Heart right ventricle (tissue), 16 donors: Measurements from ENCODE around the gene TMEM63C. TPM values are rescaled to one million over a fixed set of nuclear protein-coding genes. Genes with fewer than 3 reads are reported as not detected.

Source experiments
- ATAC-seq, 8 donors: fragments of 200-7000 bp; cut with Tn5 transposase; one replicate each; pipeline ENCODE4 v1.9.1; 2020; ENCODE audit warnings: mild to moderate bottlenecking in 8 of 8, moderate library complexity in 8 of 8, moderate number of reproducible peaks in 1 of 8
- DNase-seq, 2 donors: peaks; one replicate each; pipeline ENCODE4 v3.0.0-alpha.2; 2020
- H3K27ac ChIP-seq, 10 donors: fragments of 200-600 bp; sonication (generic) in 2 of 10; one replicate each; pipeline versions ENCODE4 v1.5.0 to v1.8.0; 2020 to 2022; ENCODE audit warnings: mild to moderate bottlenecking in 3 of 10
- H3K27me3 ChIP-seq, 7 donors: fragments of 200-600 bp; one replicate each; pipeline ENCODE4 v1.8.0; 2021 to 2022; ENCODE audit warnings: mild to moderate bottlenecking in 2 of 7
- H3K36me3 ChIP-seq, 9 donors: fragments of 200-600 bp; sonication (generic) in 1 of 9; one replicate each; pipeline versions ENCODE4 v1.5.0 to v1.8.0; 2020 to 2022; ENCODE audit warnings: mild to moderate bottlenecking in 2 of 9
- H3K4me1 ChIP-seq, 9 donors: fragments of 200-600 bp; sonication (generic) in 1 of 9; one replicate each; pipeline versions ENCODE4 v1.5.0 to v1.8.0; 2020 to 2022; ENCODE audit warnings: mild to moderate bottlenecking in 4 of 9
- H3K4me3 ChIP-seq, 10 donors: fragments of 200-600 bp; sonication (generic) in 2 of 10; one replicate each; pipeline versions ENCODE4 v1.5.0 to v1.8.0; 2020 to 2022; ENCODE audit warnings: mild to moderate bottlenecking in 7 of 10, moderate library complexity in 2 of 10
- H3K9me3 ChIP-seq, 11 donors: fragments of 200-600 bp in 10 of 11; sonication (generic) in 2 of 11; one replicate each; pipeline versions ENCODE4 v1.5.0 to v1.8.0; 2013 to 2022; ENCODE audit warnings: mild to moderate bottlenecking in 2 of 11, control low read depth in 1 of 11, moderate library complexity in 1 of 11
- WGBS, 2 donors: extraction: QIAGEN DNeasy Blood & Tissue Kit; methylation state at CpG; one replicate each; pipeline ENCODE4 v1.1.7; 2013; ENCODE audit warnings: inconsistent platforms in 1 of 2; 5-methylcytosine and 5-hydroxymethylcytosine counted together
- intact Hi-C, 10 donors: fragments of 100-400 bp; cut with DNase I; formaldehyde crosslinking; loops; one replicate each; pipeline versions ENCODE4 v1.11.1 to v1.14.2; 2022
- microRNA-seq, 2 donors: library from miRNA; unstranded; fragments of <30 nt; microRNA quantifications; one replicate each; pipeline ENCODE4 v1.2.0, GENCODE V29; 2021
- polyA plus RNA-seq, 2 donors: library from polyadenylated mRNA; stranded (reverse); fragments of 200-250 nt; gene quantifications; one replicate each; pipeline ENCODE4 v1.2.3, GENCODE V29; 2013
- total RNA-seq, 10 donors: library from RNA; stranded (reverse); fragmentation: NEBNext Ultra II Directional in 3 of 10; extraction: Animal tissue kit (Norgen Biotek cat#: 25700) in 3 of 10; gene quantifications; one replicate each; pipeline versions ENCODE4 v1.2.1 to v1.2.4, GENCODE V29; 2021 to 2023
- TF ChIP-seq, protein P1 (sequence below), 9 donors: fragments of 200-600 bp; sonication (generic) in 2 of 9; IDR thresholded peaks; one replicate each; pipeline versions ENCODE4 v1.5.0 to v1.8.0; 2021 to 2022; ENCODE audit warnings: antibody characterized with exemption in 9 of 9, mild to moderate bottlenecking in 5 of 9, moderate library complexity in 1 of 9
- donor health status: Arrhythmogenic right ventricular cardiomyopathy.
- donor health status: ischemic (EF 13 %, LVEDD 7.1; RV severe dilation, severe dysfunction).
- donor health status: healthy with polysubstance abuse.
- donor health status: DM: no; HTN: yes; CAD: no.
- donor health status: DM: no; HTN: no; CAD: no.
- donor health status: ischemic (EF 25% LVEDD 6.9; RV normal size, moderate dysfunction).
- donor health status: ischemic (EF 25% LVEDD 5.7; RV mildly dilated, moderate dysfunction).
- donor health status: healthy.
- donor health status: DM: yes; HTN: yes; CAD: no.
- donor health status: Ischemic cardiomyopathy.
- donor health status: ischemic (EF 35%, LVEDD 5.7; RV mildly dilated, moderate dysfunction).
- donor health status: nonischemic (EF 11% LVEDD 7.7; RV severe dilation, severe dysfunction).
- donor health status: DM: yes; HTN: yes; CAD: no.
- donor health status: PGD.
- donor health status: ischemic (EF 29% LVEDD 5.4; RV normal size, mild dysfunction).
- donor health status: nonischemic (EF 23%, LVEDD 6.1; RV moderate dilation, normal function).

TMEM63C gene
- total and polyA plus RNA-seq, 12 donors, result under 0.01 to 7.2 (median 0.53) TPM

DNA sequence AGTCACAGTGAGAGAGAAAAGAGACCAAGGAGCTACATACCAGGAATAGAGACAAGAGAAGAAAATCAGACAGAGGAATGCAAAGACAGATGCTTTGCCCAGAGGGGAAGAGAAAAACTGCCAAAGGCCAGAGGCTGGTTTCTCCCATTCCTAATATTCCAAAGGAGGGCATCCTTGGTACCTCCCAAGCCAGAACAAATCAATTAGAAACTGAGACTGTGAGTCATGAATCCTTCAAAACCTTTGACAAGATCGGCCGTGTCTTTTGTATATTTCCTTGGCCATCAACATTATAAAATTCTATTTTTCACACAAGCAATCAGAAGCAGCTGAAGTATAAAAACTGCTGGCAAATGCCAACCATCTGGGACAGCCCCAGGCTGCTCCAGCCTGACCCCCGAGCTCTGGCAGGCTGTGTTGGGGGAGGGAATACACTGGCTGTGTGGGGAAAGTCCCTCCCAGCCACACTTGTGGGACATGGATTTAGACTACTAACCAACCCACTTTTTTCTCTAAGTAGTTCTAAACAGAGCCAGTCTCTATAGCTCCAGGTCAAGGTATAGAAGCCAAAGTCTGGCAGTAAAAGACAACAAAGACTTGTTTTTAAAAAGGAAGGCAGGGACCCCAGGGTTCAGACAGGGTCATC, 125.4 kb downstream of the TMEM63C start:
- ATAC-seq (peak in 4 of 8 donors; percentile 22 to 54 (median 41)), DNase-seq (no peak)
- TF ChIP-seq, protein P1, sequence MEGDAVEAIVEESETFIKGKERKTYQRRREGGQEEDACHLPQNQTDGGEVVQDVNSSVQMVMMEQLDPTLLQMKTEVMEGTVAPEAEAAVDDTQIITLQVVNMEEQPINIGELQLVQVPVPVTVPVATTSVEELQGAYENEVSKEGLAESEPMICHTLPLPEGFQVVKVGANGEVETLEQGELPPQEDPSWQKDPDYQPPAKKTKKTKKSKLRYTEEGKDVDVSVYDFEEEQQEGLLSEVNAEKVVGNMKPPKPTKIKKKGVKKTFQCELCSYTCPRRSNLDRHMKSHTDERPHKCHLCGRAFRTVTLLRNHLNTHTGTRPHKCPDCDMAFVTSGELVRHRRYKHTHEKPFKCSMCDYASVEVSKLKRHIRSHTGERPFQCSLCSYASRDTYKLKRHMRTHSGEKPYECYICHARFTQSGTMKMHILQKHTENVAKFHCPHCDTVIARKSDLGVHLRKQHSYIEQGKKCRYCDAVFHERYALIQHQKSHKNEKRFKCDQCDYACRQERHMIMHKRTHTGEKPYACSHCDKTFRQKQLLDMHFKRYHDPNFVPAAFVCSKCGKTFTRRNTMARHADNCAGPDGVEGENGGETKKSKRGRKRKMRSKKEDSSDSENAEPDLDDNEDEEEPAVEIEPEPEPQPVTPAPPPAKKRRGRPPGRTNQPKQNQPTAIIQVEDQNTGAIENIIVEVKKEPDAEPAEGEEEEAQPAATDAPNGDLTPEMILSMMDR (IDR thresholded peaks at IDR 0.05), result no peak
- WGBS, 2 donors, result 71 to 81% methylated on average over 3 of the region's 3 CpGs
- no peaks in the 10 kb centered on the region for H3K9me3 ChIP-seq
- H3K27ac ChIP-seq, result no peak overlapping the region
- no peak overlapping the region for H3K4me3 ChIP-seq
- intact Hi-C loops, result loop anchor here in 4 of 10 donors (10.0 kb wide), 3 partner anchors 152 to 248 kb away; no protein-coding TSS in a partner anchor
- peaks cover 0 to 29% (median 4%) of the 10 kb centered on the region in 9 donors for H3K4me1 ChIP-seq
- H3K36me3 ChIP-seq, result peaks cover 0 to 52% (median 9%) of the 10 kb centered on the region in 9 donors
- no peaks in the 10 kb centered on the region for H3K27me3 ChIP-seq

Small RNA genes lying within 50 kb of the gene (microRNA-seq; reads per million reads assigned to microRNA genes)
- 0 reads per million in 2 donors for gene MIR1260A

Other genes with a start within 250 kb of the TMEM63C start
- gene IRF2BPL, start 153.1 kb upstream of the TMEM63C start, total RNA-seq, result 10 to 100 TPM; 25.1 to 66.6 (median 36.4) TPM
- 10 to 100 TPM in 1 of 2 donors, 1 to 10 TPM in 1; 6.6 to 15.4 TPM for gene IRF2BPL, start 153.1 kb upstream of the TMEM63C start, polyA plus RNA-seq
- gene CIPC, start 83.5 kb upstream of the TMEM63C start, total RNA-seq, result 10 to 100 TPM; 51.4 to 93.8 (median 64.2) TPM
- 10 to 100 TPM in 1 of 2 donors, 1 to 10 TPM in 1; 9.4 to 11.6 TPM for gene CIPC, start 83.5 kb upstream of the TMEM63C start, polyA plus RNA-seq
- gene ZDHHC22, start 40.0 kb upstream of the TMEM63C start, total RNA-seq, result under 1 TPM in 1 of 10 donors, not detected in 9; 0.09 TPM
- not detected for gene ZDHHC22, start 40.0 kb upstream of the TMEM63C start, polyA plus RNA-seq
- not detected for gene NGB, start 89.4 kb downstream of the TMEM63C start, total RNA-seq
- gene NGB, start 89.4 kb downstream of the TMEM63C start, polyA plus RNA-seq, result not detected
- gene POMT2, start 139.1 kb downstream of the TMEM63C start, total RNA-seq, result 10 to 100 TPM; 10.5 to 23.4 (median 17.6) TPM
- gene POMT2, start 139.1 kb downstream of the TMEM63C start, polyA plus RNA-seq, result 10 to 100 TPM; 13.5 to 15.8 TPM
- gene GSTZ1, start 139.2 kb downstream of the TMEM63C start, total RNA-seq, result 10 to 100 TPM; 10.7 to 20.5 (median 16.0) TPM
- 10 to 100 TPM; 14.5 to 17.3 TPM for gene GSTZ1, start 139.2 kb downstream of the TMEM63C start, polyA plus RNA-seq
- 1 to 10 TPM; 4.4 to 8.7 (median 7.1) TPM for gene TMED8, start 195.3 kb downstream of the TMEM63C start, total RNA-seq
- gene TMED8, start 195.3 kb downstream of the TMEM63C start, polyA plus RNA-seq, result 1 to 10 TPM; 1.8 TPM
- under 1 TPM in 9 of 10 donors, not detected in 1; 0.15 to 0.30 (median 0.21) TPM for gene SAMD15, start 195.6 kb downstream of the TMEM63C start, total RNA-seq
- gene SAMD15, start 195.6 kb downstream of the TMEM63C start, polyA plus RNA-seq, result under 1 TPM in 1 of 2 donors, not detected in 1; 0.13 TPM
- under 1 TPM in 5 of 10 donors, not detected in 5; 0.12 to 0.40 (median 0.30) TPM for gene NOXRED1, start 241.7 kb downstream of the TMEM63C start, total RNA-seq
- under 1 TPM in 1 of 2 donors, not detected in 1; 0.04 TPM for gene NOXRED1, start 241.7 kb downstream of the TMEM63C start, polyA plus RNA-seq